Lower lobe of right lung (tissue), 2 donors: ENCODE measurements around the gene DUOX2. TPM values are rescaled to one million over a fixed set of nuclear protein-coding genes. Genes with fewer than 3 reads are reported as not detected.
A peak's percentile ranks its signal among the peaks of the same experiment; 100 is the strongest.

Experiments used
- ATAC-seq, 2 donors: fragments of 200-7000 bp; cut with Tn5 transposase; one replicate each; pipeline ENCODE4 v1.9.1; 2020 to 2022; ENCODE audit warnings: mild to moderate bottlenecking in 2 of 2, moderate library complexity in 2 of 2
- DNase-seq: peaks from one replicate; pipeline ENCODE4 v3.0.0-alpha.2; 2020
- H3K27ac ChIP-seq: fragments of 200-600 bp; one replicate; pipeline ENCODE4 v1.8.0; 2022
- H3K27me3 ChIP-seq: fragments of 200-600 bp; one replicate; pipeline ENCODE4 v1.8.0; 2022; ENCODE audit warnings: low read depth
- H3K36me3 ChIP-seq: fragments of 200-600 bp; one replicate; pipeline ENCODE4 v1.8.0; 2022; ENCODE audit warnings: mild to moderate bottlenecking
- H3K4me1 ChIP-seq: fragments of 200-600 bp; one replicate; pipeline ENCODE4 v1.8.0; 2022
- H3K4me3 ChIP-seq: fragments of 200-600 bp; one replicate; pipeline ENCODE4 v1.8.0; 2022; ENCODE audit warnings: mild to moderate bottlenecking
- H3K9me3 ChIP-seq: fragments of 200-600 bp; one replicate; pipeline ENCODE4 v1.8.0; 2022
- intact Hi-C: fragments of 100-400 bp; cut with DNase I; formaldehyde crosslinking; loops from one replicate; pipeline ENCODE4 v1.11.0; 2022
- total RNA-seq: library from RNA; stranded (reverse); fragmentation: NEBNext Ultra II Directional; extraction: Animal tissue kit (Norgen Biotek cat#: 25700); gene quantifications from one replicate; pipeline ENCODE4 v1.2.1, GENCODE V29; 2021
- TF ChIP-seq, protein P1 (sequence below): fragments of 200-600 bp; IDR thresholded peaks from one replicate; pipeline ENCODE4 v1.8.0; 2022; ENCODE audit warnings: antibody characterized with exemption, mild to moderate bottlenecking
- donor health status: DM: no; HTN: yes; CAD: no; lungs with severe emphysema.

The DUOX2 gene
- total RNA-seq, 1 donor from 2014 or later: 4.0 TPM

DNA sequence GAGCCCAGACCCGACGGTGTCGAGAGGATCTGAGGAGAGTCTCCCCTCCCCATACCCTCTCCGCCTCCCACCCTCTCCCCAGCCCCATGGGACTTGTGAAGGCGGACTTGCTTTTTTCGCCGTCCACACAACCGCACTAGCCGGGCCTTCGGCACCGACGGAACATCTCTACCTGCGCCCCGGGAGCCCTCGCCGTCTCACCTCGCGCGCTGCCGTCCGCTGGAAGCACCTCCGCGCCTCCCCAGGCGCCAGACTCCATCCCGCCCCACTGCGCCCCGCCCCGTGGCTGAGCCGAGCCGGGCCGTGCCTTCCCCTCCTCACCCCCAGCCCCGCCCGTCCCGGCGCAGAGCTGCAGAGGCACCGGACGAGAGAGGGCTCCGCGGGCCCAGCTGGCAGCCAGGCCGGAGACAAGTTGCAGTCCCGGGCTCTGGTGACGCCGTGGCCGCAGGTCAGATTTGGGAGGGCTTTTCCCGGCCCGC is 15.7 kb upstream of the DUOX2 start, which contains the start of the genes DUOX1 and DUOXA1:
Gene DUOX1, plus strand, starts transcription at position 344 of the 479 bp plus-strand sequence. CDS start 1,973 bp downstream, outside the sequence.
Gene DUOXA1, minus strand, starts transcription at position 229 of the 479 bp plus-strand sequence. CDS start 6,865 bp downstream, outside the sequence.
- ATAC-seq: peak; percentile 91 to 92
- TF ChIP-seq, protein P1, sequence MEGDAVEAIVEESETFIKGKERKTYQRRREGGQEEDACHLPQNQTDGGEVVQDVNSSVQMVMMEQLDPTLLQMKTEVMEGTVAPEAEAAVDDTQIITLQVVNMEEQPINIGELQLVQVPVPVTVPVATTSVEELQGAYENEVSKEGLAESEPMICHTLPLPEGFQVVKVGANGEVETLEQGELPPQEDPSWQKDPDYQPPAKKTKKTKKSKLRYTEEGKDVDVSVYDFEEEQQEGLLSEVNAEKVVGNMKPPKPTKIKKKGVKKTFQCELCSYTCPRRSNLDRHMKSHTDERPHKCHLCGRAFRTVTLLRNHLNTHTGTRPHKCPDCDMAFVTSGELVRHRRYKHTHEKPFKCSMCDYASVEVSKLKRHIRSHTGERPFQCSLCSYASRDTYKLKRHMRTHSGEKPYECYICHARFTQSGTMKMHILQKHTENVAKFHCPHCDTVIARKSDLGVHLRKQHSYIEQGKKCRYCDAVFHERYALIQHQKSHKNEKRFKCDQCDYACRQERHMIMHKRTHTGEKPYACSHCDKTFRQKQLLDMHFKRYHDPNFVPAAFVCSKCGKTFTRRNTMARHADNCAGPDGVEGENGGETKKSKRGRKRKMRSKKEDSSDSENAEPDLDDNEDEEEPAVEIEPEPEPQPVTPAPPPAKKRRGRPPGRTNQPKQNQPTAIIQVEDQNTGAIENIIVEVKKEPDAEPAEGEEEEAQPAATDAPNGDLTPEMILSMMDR: no peak
- peak within 1 kb of the TSS; percentile 84 for H3K27ac ChIP-seq
- peak within 1 kb of the TSS; percentile 58 for H3K4me3 ChIP-seq
- intact Hi-C loops: no loop called here
- H3K4me1 ChIP-seq: peaks cover 23% of the 10 kb centered on the region
- peaks cover 49% of the 10 kb centered on the region for H3K27me3 ChIP-seq
- no peaks in the 10 kb centered on the region for H3K9me3 ChIP-seq
- peak; percentile 87 for DNase-seq
- H3K36me3 ChIP-seq: no peaks in the 10 kb centered on the region

DNA sequence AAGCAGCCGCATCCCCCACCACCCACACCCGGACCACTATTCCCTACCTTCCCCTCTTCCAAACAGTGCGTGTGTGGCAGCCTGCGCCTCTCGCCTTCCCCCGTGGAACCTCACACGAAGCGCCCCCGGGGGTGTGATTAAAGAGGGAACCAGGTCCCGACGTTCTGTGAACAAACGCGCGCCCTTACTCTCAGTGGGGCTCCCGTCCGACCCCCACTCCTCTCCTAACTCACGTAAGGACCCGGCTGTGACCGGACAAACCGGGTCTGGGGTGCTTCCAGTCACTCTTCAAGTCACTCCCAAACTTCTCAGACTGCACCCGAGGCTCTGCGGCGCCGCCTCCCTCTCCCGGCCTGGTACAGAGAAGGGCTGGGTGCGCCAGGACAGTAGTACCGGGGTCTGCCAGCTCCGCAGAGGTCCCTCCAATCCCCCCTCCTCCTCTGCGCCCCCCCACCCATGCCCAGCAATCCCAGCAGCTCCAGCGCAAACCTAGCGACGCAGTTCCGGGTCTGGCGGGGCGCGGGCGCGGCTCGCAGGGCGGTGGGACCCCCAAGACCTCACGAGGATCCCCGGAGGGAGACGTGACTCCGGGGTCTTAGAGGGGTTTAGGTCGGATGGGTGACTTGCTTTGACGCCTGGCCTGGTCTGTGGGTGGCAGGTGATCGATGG is 15.1 kb upstream of the DUOX2 start:
- H3K9me3 ChIP-seq: no peaks in the 10 kb centered on the region
- TF ChIP-seq, protein P1: no peak
- intact Hi-C loops: no loop called here
- H3K27me3 ChIP-seq: peaks cover 43% of the 10 kb centered on the region
- DNase-seq (peak; percentile 64), ATAC-seq (peak; percentile 57 to 62)
- no peaks in the 10 kb centered on the region for H3K36me3 ChIP-seq
- H3K27ac ChIP-seq: peak overlapping the region; percentile 84
- peak overlapping the region; percentile 58 for H3K4me3 ChIP-seq
- peaks cover 19% of the 10 kb centered on the region for H3K4me1 ChIP-seq

DNA sequence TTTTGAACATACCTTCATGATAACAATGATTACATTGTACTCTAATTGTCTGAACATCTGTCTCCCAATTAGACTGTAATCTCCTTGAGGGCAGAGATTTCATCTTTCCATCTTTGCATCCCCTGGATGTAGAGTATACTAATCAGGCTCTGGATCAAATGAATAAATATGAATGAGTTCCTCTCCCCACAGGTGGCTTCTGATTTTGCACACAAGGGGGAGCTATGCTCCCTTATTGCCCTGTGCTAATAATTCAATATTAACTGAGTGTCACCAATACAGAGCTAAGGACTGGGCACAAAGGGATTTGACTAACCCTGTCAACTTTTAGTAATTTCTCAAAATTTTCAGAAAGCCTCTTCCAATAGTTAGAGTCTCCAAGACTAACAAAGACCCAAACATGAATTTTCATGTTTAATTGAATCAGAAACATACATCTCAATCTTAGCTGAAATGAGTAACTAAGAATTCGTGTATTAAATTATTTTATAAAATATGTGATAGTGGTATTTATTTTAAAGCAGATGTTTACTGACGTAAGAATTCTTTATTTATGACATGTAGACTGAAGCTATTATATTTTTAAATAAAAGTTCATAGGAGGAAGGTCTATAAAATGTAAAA is 12.7 kb upstream of the DUOX2 start:
- Histone ChIP-seq H3K36me3 (no peaks in the 10 kb centered on the region), H3K4me3 (no peak overlapping the region), H3K4me1 (no peaks in the 10 kb centered on the region), H3K9me3 (no peaks in the 10 kb centered on the region), H3K27me3 (peaks cover 36% of the 10 kb centered on the region), H3K27ac (no peak overlapping the region)
- peak; percentile 14 for DNase-seq
- TF ChIP-seq, protein P1: peak; percentile 73
- no peak for ATAC-seq
- intact Hi-C loops: no loop called here

DNA sequence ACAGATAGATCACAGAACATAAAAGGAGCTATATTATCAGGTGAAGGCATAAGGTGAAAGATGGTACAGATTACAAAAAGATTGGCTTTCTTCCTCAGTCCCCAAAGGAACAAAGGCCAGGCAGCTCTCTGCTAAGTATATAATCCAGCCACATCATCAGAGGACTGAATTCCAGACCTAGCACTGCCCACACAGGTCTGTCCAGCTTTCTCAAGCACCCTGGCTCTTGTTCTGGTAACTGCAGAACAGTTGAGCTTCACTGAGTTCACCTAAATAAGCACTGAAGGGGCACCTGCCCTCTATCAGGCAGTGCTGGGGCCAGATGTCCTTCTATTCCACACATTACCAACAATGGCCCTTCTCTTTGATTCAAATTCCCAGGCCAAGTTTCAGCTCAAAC is 9.4 kb upstream of the DUOX2 start:
- Histone ChIP-seq H3K4me1 (no peaks in the 10 kb centered on the region), H3K36me3 (peaks cover 8% of the 10 kb centered on the region), H3K9me3 (no peaks in the 10 kb centered on the region), H3K4me3 (no peak overlapping the region), H3K27me3 (peaks cover 30% of the 10 kb centered on the region), H3K27ac (no peak overlapping the region)
- DNase-seq (peak; percentile 43), ATAC-seq (peak; percentile 50 to 68)
- TF ChIP-seq, protein P1: no peak
- intact Hi-C loops: no loop called here

DNA sequence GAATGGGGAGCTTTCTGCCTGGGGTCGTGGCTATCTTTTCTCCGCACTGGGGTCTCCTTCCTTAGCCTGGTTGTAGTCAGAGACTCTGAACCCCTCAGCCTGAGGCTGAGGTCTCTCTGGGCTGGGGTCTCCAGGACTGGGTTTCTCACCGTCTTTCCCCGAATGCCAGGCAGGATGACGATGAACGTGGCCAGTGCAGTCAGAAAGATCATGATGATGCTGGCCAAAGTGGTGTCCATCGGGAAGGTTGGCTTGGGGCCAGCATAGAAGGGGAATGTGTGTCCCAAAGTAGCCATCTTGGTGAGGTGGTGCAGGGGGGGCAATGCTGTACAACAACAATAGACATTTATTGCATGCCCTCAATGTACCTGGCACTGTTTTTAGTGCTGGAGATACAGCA is 8.7 kb upstream of the DUOX2 start:
- Histone ChIP-seq H3K9me3 (no peaks in the 10 kb centered on the region), H3K27ac (no peak overlapping the region), H3K27me3 (peaks cover 27% of the 10 kb centered on the region), H3K4me3 (no peak overlapping the region), H3K4me1 (peaks cover 4% of the 10 kb centered on the region), H3K36me3 (peaks cover 8% of the 10 kb centered on the region)
- ATAC-seq (no peak), DNase-seq (peak; percentile 24)
- TF ChIP-seq, protein P1: no peak
- intact Hi-C loops: no loop called here
